Pancreas (tissue), 10 donors: ENCODE measurements around the gene BPI. TPM values are rescaled to one million over a fixed set of nuclear protein-coding genes. Genes with fewer than 3 reads are reported as not detected.
"Not testable (repeated sequence)": the region's sequence is repeated elsewhere in the genome, so short reads cannot be mapped to it uniquely, and the experiment has no call there.

Experiments
- ATAC-seq, 4 donors: fragments of 200-7000 bp; cut with Tn5 transposase; one replicate each; pipeline versions ENCODE4 v1.8.0 to v1.9.1; 2020; ENCODE audit warnings: mild to moderate bottlenecking in 4 of 4, moderate library complexity in 4 of 4
- DNase-seq, 6 donors: peaks; one replicate each; pipeline ENCODE4 v3.0.0-alpha.2; 2020
- FAIRE-seq: peaks from 2 replicates; lab custom pipeline; 2012; peaks lifted over from hg19 to GRCh38; lab: Jason Lieb, UNC
- H3K27ac ChIP-seq, 4 donors: fragments of 200-600 bp; sonication (generic); 1 replicate in 3 of 4; 2 replicates in 1 of 4; pipeline versions ENCODE4 v1.5.0 to v1.8.0; 2020
- H3K27me3 ChIP-seq, 4 donors: fragments of 200-600 bp; one replicate each; pipeline ENCODE4 v1.8.0; 2021
- H3K36me3 ChIP-seq, 3 donors: fragments of 200-600 bp; sonication (generic) in 1 of 3; one replicate each; pipeline versions ENCODE4 v1.5.0 to v1.8.0; 2020 to 2021
- H3K4me1 ChIP-seq, 3 donors: fragments of 200-600 bp; one replicate each; pipeline ENCODE4 v1.8.0; 2021
- H3K4me3 ChIP-seq, 4 donors: fragments of 200-600 bp; sonication (generic) in 2 of 4; one replicate each; pipeline versions ENCODE4 v1.5.0 to v1.8.0; 2020 to 2021
- H3K9me3 ChIP-seq, 4 donors: fragments of 200-600 bp; one replicate each; pipeline ENCODE4 v1.8.0; 2021
- WGBS, 2 donors: extraction: QIAGEN DNeasy Blood & Tissue Kit; methylation state at CpG; one replicate each; pipeline ENCODE4 v1.1.7; 2013; 5-methylcytosine and 5-hydroxymethylcytosine counted together
- intact Hi-C, 3 donors: fragments of 100-400 bp; cut with DNase I; formaldehyde crosslinking; loops; one replicate each; pipeline versions ENCODE4 v1.11.1 to v1.14.2; 2022
- polyA plus RNA-seq, 2 donors: library from polyadenylated mRNA; stranded (reverse); fragments of 200-250 nt; gene quantifications; one replicate each; pipeline ENCODE4 v1.2.3, GENCODE V29; 2013
- total RNA-seq, 6 donors: library from RNA; stranded (reverse); fragmentation: NEBNext Ultra II Directional in 4 of 6; extraction: Animal tissue kit (Norgen Biotek cat#: 25700) in 4 of 6; gene quantifications; one replicate each; pipeline versions ENCODE4 v1.2.1 to v1.2.4, GENCODE V29; 2021 to 2023
- TF ChIP-seq, protein P1 (sequence below), 4 donors: fragments of 200-600 bp; sonication (generic) in 3 of 4; IDR thresholded peaks; one replicate each; pipeline versions ENCODE4 v1.5.0 to v1.8.0; 2021; ENCODE audit warnings: antibody characterized with exemption in 4 of 4
- donor health status: healthy with polysubstance abuse.
- donor health status: DM: no; HTN: no; CAD: no; lungs with moderate emphysema.
- donor health status: DM: no; HTN: no; CAD: no.
- donor health status: control.
- donor health status: control.
- donor health status: Bipolar disorder and iron deficiency.
- donor health status: DM: yes; HTN: yes; CAD: no.
- donor health status: DM: no; HTN: no; CAD: no.
- donor health status: DM: no; HTN: no; CAD: no.
- donor health status: DM: yes; HTN: yes; CAD: no.

Gene BPI
- total and polyA plus RNA-seq, 8 donors, result 0.66 TPM; not detected in 7

GRCh38 chr20:38372806-38373205 lies 68.8 kb downstream of the BPI start:
- Histone ChIP-seq H3K36me3 (no peaks in the 10 kb centered on the region), H3K27ac (no peak overlapping the region), H3K9me3 (no peaks in the 10 kb centered on the region), H3K4me3 (no peak overlapping the region), H3K4me1 (no peaks in the 10 kb centered on the region), H3K27me3 (no peaks in the 10 kb centered on the region)
- no peak for ATAC-seq
- no peak for FAIRE-seq
- intact Hi-C loops, result no loop called here
- DNase-seq, result no peak
- WGBS, 2 donors, result 53 to 62% methylated on average over 5 of the region's 5 CpGs
- TF ChIP-seq, protein P1, sequence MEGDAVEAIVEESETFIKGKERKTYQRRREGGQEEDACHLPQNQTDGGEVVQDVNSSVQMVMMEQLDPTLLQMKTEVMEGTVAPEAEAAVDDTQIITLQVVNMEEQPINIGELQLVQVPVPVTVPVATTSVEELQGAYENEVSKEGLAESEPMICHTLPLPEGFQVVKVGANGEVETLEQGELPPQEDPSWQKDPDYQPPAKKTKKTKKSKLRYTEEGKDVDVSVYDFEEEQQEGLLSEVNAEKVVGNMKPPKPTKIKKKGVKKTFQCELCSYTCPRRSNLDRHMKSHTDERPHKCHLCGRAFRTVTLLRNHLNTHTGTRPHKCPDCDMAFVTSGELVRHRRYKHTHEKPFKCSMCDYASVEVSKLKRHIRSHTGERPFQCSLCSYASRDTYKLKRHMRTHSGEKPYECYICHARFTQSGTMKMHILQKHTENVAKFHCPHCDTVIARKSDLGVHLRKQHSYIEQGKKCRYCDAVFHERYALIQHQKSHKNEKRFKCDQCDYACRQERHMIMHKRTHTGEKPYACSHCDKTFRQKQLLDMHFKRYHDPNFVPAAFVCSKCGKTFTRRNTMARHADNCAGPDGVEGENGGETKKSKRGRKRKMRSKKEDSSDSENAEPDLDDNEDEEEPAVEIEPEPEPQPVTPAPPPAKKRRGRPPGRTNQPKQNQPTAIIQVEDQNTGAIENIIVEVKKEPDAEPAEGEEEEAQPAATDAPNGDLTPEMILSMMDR (IDR thresholded peaks at IDR 0.05), result no peak

DNA sequence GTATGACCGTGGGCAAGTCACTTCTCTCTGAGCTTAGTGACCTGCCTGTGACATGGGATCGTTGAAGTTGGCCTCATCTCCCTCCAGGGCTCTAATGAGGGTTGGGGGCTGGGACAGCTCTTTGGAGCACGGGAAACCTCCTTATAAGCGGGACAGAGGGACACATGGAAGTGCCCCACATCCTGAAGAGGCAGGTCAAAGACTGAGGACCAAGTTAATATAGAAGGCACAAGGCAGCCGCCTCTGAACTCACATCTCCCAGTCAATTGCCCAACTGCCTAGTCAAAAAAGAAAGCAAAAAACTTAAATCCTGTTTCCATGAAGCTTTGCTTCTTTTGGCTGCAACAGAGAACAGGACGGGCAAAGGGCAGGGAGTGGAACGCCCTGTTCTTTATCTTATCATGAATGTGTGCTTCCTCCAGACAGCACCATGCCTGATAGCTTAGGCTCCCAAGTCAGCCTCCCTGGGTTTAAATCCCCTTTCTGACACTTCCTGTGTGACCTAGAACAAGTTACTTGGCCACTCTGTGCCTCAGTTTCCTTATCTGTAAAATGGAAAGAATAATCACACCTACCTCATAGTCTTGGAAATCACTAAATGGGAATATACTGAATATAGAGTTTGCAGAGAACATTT lies 69.4 kb downstream of the BPI start:
- Histone ChIP-seq H3K36me3 (no peaks in the 10 kb centered on the region), H3K4me3 (no peak overlapping the region), H3K27me3 (no peaks in the 10 kb centered on the region), H3K4me1 (no peaks in the 10 kb centered on the region), H3K9me3 (no peaks in the 10 kb centered on the region), H3K27ac (no peak overlapping the region)
- ATAC-seq (no peak), DNase-seq (no peak), FAIRE-seq (no peak)
- TF ChIP-seq, protein P1 (IDR thresholded peaks at IDR 0.05), result no peak
- 35 to 41% methylated on average over 7 of the region's 7 CpGs for WGBS, 2 donors
- intact Hi-C loops, result no loop called here

- DNase-seq (no peak), FAIRE-seq (no peak), ATAC-seq (no peak)
- TF ChIP-seq, protein P1 (IDR thresholded peaks at IDR 0.05), result no peak
- Histone ChIP-seq H3K4me3 (no peak overlapping the region), H3K27ac (no peak overlapping the region), H3K9me3 (no peaks in the 10 kb centered on the region), H3K4me1 (no peaks in the 10 kb centered on the region), H3K27me3 (no peaks in the 10 kb centered on the region), H3K36me3 (no peaks in the 10 kb centered on the region)
- WGBS, 2 donors, result 57 to 64% methylated on average over 5 of the region's 5 CpGs
- intact Hi-C loops, result no loop called here
Measured at GRCh38 chr20:38373898-38374297, 69.9 kb downstream of the BPI start.

DNA sequence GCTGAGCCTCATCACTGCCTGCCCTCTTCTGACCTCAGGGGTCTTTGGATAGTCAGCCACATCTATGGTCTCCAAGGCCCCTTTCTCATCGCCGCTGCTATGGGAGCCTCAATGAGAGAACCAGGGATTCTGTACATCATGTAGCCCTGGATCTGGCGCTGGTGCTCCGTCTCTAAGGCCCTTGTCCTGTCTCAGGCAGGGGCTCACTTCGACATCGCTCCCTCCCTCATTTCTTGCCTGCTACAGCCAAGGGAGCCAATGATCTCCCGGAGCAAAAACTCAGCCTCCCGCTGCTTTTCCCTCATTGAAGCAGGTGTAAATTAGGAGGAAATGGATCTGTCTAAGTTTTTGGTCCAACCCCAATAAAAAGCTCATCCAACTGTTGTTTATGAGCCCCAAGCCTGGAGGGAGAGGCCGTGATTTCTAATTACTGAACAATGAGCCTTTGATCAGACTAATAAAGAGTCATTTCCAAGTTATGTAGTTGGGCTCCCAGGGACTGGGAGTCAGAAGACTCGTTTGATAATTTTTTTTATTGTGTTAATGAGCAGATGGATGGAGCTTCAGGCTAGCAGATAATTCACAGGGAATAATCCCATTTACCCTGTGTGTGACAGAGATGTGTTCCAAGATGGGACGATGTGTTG lies 73.2 kb downstream of the BPI start:
- ATAC-seq (no peak), FAIRE-seq (no peak), DNase-seq (no peak)
- intact Hi-C loops, result no loop called here
- no peaks in the 10 kb centered on the region for H3K36me3 ChIP-seq
- 59 to 67% methylated on average over 11 of the region's 11 CpGs for WGBS, 2 donors
- H3K4me1 ChIP-seq, result no peaks in the 10 kb centered on the region
- no peak overlapping the region for H3K4me3 ChIP-seq
- no peaks in the 10 kb centered on the region for H3K9me3 ChIP-seq
- H3K27ac ChIP-seq, result no peak overlapping the region
- TF ChIP-seq, protein P1 (IDR thresholded peaks at IDR 0.05), result no peak
- no peaks in the 10 kb centered on the region for H3K27me3 ChIP-seq

DNA sequence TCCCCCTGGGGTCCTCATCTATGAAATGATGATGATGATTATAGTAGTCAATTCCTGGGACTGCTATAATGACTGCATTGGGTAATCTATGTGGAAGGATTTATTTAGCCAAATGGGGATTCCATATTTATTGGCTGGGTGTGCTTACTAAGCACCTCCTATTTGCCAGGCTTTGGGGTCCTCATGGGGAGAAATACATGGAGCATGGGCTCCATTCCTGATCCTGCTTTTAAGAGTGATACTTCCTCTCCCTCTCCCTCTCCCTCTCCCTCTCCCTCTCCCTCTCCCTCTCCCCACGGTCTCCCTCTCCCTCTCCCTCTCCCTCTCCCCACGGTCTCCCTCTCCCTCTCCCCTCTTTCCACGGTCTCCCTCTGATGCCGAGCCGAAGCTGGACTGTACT lies 73.9 kb downstream of the BPI start:
- H3K36me3 ChIP-seq, FAIRE-seq, intact Hi-C loops, H3K9me3 ChIP-seq, DNase-seq, H3K27me3 ChIP-seq, H3K4me1 ChIP-seq, ATAC-seq, H3K4me3 ChIP-seq, H3K27ac ChIP-seq: not testable (repeated sequence)
- WGBS, 2 donors, result no CpG with 5 or more reads among the region's 5 CpGs
